Body of pancreas (tissue), 4 donors: ENCODE measurements around the gene DRICH1. TPM values are rescaled to one million over a fixed set of nuclear protein-coding genes. Genes with fewer than 3 reads are reported as not detected.

Experiments
- ATAC-seq: fragments of 150-250 bp; one replicate; pipeline ENCODE4 v1.9.1; 2016
- DNase-seq, 4 donors: peaks; one replicate each; pipeline ENCODE4 v3.0.0-alpha.2; 2019
- H3K27ac ChIP-seq, 4 donors: fragments of 200-600 bp; sonication (generic); 1 replicate in 3 of 4; 2 replicates in 1 of 4; pipeline versions ENCODE4 v1.5.1 to v1.6.1; 2016 to 2019; ENCODE audit warnings: mild to moderate bottlenecking in 1 of 4, mixed read lengths in 1 of 4, moderate library complexity in 1 of 4
- H3K27me3 ChIP-seq, 2 donors: fragments of 200-600 bp; sonication (generic); one replicate each; pipeline ENCODE4 v1.6.0; 2016; ENCODE audit warnings: mild to moderate bottlenecking in 1 of 2
- H3K36me3 ChIP-seq, 2 donors: fragments of 200-600 bp; sonication (generic); replicated peaks in 1 of 2; 2 replicates each; pipeline ENCODE4 v1.5.1; 2016; ENCODE audit warnings: low read depth in 2 of 2; ENCODE audit not compliant: insufficient read depth in 1 of 2
- H3K4me1 ChIP-seq: fragments of 200-600 bp; sonication (generic); one replicate; pipeline ENCODE4 v1.6.0; 2016
- H3K4me3 ChIP-seq, 2 donors: fragments of 200-600 bp; sonication (generic); 1 replicate in 1 of 2; 2 replicates in 1 of 2; pipeline ENCODE4 v1.5.1; 2016 to 2019
- H3K9me3 ChIP-seq, 3 donors: fragments of 200-600 bp; sonication (generic); 1 replicate in 2 of 3; 2 replicates in 1 of 3; pipeline ENCODE4 v1.5.1; 2016
- POLR2A ChIP-seq, 3 donors: fragments of 450-650 bp; IDR thresholded peaks; one replicate each; pipeline ENCODE4 v1.6.1; 2016; ENCODE audit warnings: antibody characterized with exemption in 3 of 3, mild to moderate bottlenecking in 2 of 3
- WGBS, 2 donors: methylation state at CpG; one replicate each; pipeline ENCODE4 v1.1.5; 2017; 5-methylcytosine and 5-hydroxymethylcytosine counted together
- intact Hi-C: fragments of 100-400 bp; cut with DNase I; formaldehyde crosslinking; loops from one replicate; pipeline ENCODE4 v1.15.1; 2023
- total RNA-seq, 2 donors: library from RNA; depleted of rRNA; stranded (reverse); fragments of >200 nt; gene quantifications; one replicate each; pipeline ENCODE4 v1.1.0, GENCODE V29; 2016
- TF ChIP-seq, protein P1 (sequence below), 7 experiments: fragments of 450-650 bp in 4 of 7; fragments of 200-600 bp in 3 of 7; sonication (generic) in 3 of 7; IDR thresholded peaks; one replicate each; pipeline ENCODE4 v1.5.1; 2016 to 2019; ENCODE audit warnings: antibody characterized with exemption in 7 of 7

DRICH1 gene
- total RNA-seq, 2 donors from 2014 or later: not detected

GRCh38 chr22:23579280-23579679 lies 52.8 kb downstream of the DRICH1 start:
- no peaks in the 10 kb centered on the region for H3K27me3 ChIP-seq
- no peaks in the 10 kb centered on the region for H3K4me1 ChIP-seq
- no peak overlapping the region for H3K4me3 ChIP-seq
- H3K27ac ChIP-seq: no peak overlapping the region
- DNase-seq: no peak
- no peaks in the 10 kb centered on the region for H3K36me3 ChIP-seq
- intact Hi-C loops: no loop called here
- no peaks in the 10 kb centered on the region for H3K9me3 ChIP-seq
- no peak for ATAC-seq
- TF ChIP-seq POLR2A (IDR thresholded peaks at IDR 0.05): no peak
- TF ChIP-seq, protein P1, sequence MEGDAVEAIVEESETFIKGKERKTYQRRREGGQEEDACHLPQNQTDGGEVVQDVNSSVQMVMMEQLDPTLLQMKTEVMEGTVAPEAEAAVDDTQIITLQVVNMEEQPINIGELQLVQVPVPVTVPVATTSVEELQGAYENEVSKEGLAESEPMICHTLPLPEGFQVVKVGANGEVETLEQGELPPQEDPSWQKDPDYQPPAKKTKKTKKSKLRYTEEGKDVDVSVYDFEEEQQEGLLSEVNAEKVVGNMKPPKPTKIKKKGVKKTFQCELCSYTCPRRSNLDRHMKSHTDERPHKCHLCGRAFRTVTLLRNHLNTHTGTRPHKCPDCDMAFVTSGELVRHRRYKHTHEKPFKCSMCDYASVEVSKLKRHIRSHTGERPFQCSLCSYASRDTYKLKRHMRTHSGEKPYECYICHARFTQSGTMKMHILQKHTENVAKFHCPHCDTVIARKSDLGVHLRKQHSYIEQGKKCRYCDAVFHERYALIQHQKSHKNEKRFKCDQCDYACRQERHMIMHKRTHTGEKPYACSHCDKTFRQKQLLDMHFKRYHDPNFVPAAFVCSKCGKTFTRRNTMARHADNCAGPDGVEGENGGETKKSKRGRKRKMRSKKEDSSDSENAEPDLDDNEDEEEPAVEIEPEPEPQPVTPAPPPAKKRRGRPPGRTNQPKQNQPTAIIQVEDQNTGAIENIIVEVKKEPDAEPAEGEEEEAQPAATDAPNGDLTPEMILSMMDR (IDR thresholded peaks at IDR 0.05): no peak
- WGBS, 2 donors: 82 to 84% methylated on average over 3 to 5 of the region's 5 CpGs

DNA sequence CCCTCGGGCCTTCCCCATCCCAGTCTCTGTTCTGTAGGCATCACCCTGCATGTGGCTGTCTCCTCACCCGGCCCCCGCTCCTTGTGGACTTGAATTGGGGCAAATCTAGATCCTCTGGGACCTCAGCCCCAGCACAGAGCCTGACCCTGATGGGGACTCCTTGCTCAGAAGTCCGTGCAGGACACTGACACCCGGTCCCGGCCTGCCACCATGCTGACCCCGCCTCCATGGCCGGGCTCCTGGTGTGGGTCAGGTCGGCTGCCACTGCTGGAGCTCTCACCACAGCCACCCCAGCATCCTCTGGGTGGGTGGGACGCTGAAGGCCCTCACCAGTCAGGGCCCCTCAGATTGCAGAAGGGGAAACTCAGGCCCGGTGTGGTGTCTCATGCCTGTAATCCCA lies 53.8 kb downstream of the DRICH1 start:
- WGBS, 2 donors: 58 to 73% methylated on average over 3 to 9 of the region's 11 CpGs
- Histone ChIP-seq H3K4me1 (no peaks in the 10 kb centered on the region), H3K27ac (no peak overlapping the region), H3K9me3 (no peaks in the 10 kb centered on the region), H3K27me3 (no peaks in the 10 kb centered on the region), H3K36me3 (no peaks in the 10 kb centered on the region), H3K4me3 (no peak overlapping the region)
- TF ChIP-seq, protein P1 (IDR thresholded peaks at IDR 0.05): no peak
- no peak for TF ChIP-seq POLR2A (IDR thresholded peaks at IDR 0.05)
- intact Hi-C loops: no loop called here
- ATAC-seq (no peak), DNase-seq (no peak)

GRCh38 chr22:23576681-23577080 lies 55.4 kb downstream of the DRICH1 start:
- Histone ChIP-seq H3K27ac (no peak overlapping the region), H3K9me3 (no peaks in the 10 kb centered on the region)

DNA sequence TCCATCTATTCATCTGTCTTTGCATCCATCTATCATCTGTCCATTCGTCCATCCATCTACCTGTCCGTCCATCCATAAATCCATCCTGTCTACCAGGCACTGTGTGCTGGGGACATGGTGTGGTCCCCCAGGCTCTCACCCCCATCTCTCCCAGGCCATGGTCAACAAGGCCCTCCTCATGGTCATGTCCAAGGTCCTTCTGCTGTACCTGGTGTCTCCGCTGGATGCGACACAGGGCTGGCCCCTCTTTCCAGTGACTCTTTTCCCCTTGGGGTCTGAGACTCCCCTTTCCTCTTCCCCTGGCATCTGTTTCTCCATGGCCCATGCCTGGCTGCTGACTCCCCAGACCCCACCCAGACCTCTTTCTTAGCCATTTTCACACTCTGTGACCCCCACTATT lies 56.5 kb downstream of the DRICH1 start:
- Histone ChIP-seq H3K36me3 (no peaks in the 10 kb centered on the region), H3K9me3 (no peaks in the 10 kb centered on the region), H3K4me3 (no peak overlapping the region), H3K27ac (no peak overlapping the region), H3K4me1 (no peaks in the 10 kb centered on the region), H3K27me3 (no peaks in the 10 kb centered on the region)
- ATAC-seq: no peak
- WGBS, 2 donors: 86 to 89% methylated on average over 4 of the region's 4 CpGs
- intact Hi-C loops: no loop called here
- TF ChIP-seq POLR2A (IDR thresholded peaks at IDR 0.05): no peak
- TF ChIP-seq, protein P1 (IDR thresholded peaks at IDR 0.05): no peak
- no peak for DNase-seq

More at GRCh38 chr22:23576681-23577080, 55.4 kb downstream of the DRICH1 start:
- TF ChIP-seq, protein P1 (IDR thresholded peaks at IDR 0.05): no peak
- no peak for TF ChIP-seq POLR2A (IDR thresholded peaks at IDR 0.05)
- 69% methylated on average over 5 of the region's 5 CpGs for WGBS, 2 donors
- Histone ChIP-seq H3K4me3 (no peak overlapping the region), H3K4me1 (no peaks in the 10 kb centered on the region), H3K27me3 (no peaks in the 10 kb centered on the region), H3K36me3 (no peaks in the 10 kb centered on the region)
- DNase-seq (no peak), ATAC-seq (no peak)
- intact Hi-C loops: no loop called here

- DNase-seq (no peak), ATAC-seq (no peak)
- intact Hi-C loops: no loop called here
- 76 to 91% methylated on average over 6 to 7 of the region's 8 CpGs for WGBS, 2 donors
- Histone ChIP-seq H3K4me3 (no peak overlapping the region), H3K36me3 (no peaks in the 10 kb centered on the region), H3K9me3 (no peaks in the 10 kb centered on the region), H3K4me1 (no peaks in the 10 kb centered on the region), H3K27me3 (no peaks in the 10 kb centered on the region), H3K27ac (no peak overlapping the region)
- TF ChIP-seq, protein P1 (IDR thresholded peaks at IDR 0.05): no peak
- no peak for TF ChIP-seq POLR2A (IDR thresholded peaks at IDR 0.05)
Observed at GRCh38 chr22:23574877-23575276, 57.2 kb downstream of the DRICH1 start.
